Hepatocyte (in vitro differentiated cells): ENCODE measurements around the gene EVL.

ENCODE experiments used
- CTCF ChIP-seq: fragments of 200-600 bp; sonication (generic); IDR thresholded peaks from 2 replicates; pipeline ENCODE4 v1.5.1; 2016; ENCODE audit warnings: antibody characterized with exemption, mild to moderate bottlenecking; ENCODE audit not compliant: poor library complexity
- EZH2 ChIP-seq: fragments of 200-600 bp; sonication (generic); IDR thresholded peaks from 2 replicates; pipeline ENCODE4 v1.6.1; 2016; ENCODE audit warnings: antibody characterized with exemption, mild to moderate bottlenecking, borderline replicate concordance
- EZH2phosphoT487 ChIP-seq: fragments of 200-600 bp; sonication (generic); IDR thresholded peaks from one replicate; pipeline ENCODE4 v1.6.1; 2018; ENCODE audit warnings: antibody characterized with exemption, mild to moderate bottlenecking, low read depth, moderate library complexity; ENCODE audit not compliant: unreplicated experiment, severe bottlenecking

- TF ChIP-seq CTCF (no peak), EZH2 (no peak), EZH2phosphoT487 (no peak)
Observed at GRCh38 chr14:100108840-100109593, 43.8 kb downstream of the EVL start.
